Body of pancreas (tissue), 4 donors: ENCODE measurements around the gene MED13L. TPM values are rescaled to one million over a fixed set of nuclear protein-coding genes. Genes with fewer than 3 reads are reported as not detected.
A peak's percentile ranks its signal among the peaks of the same experiment; 100 is the strongest.

Experiments
- ATAC-seq: fragments of 150-250 bp; one replicate; pipeline ENCODE4 v1.9.1; 2016
- DNase-seq, 4 donors: peaks; one replicate each; pipeline ENCODE4 v3.0.0-alpha.2; 2019
- H3K27ac ChIP-seq, 4 donors: fragments of 200-600 bp; sonication (generic); 1 replicate in 3 of 4; 2 replicates in 1 of 4; pipeline versions ENCODE4 v1.5.1 to v1.6.1; 2016 to 2019; ENCODE audit warnings: mild to moderate bottlenecking in 1 of 4, mixed read lengths in 1 of 4, moderate library complexity in 1 of 4
- H3K27me3 ChIP-seq, 2 donors: fragments of 200-600 bp; sonication (generic); one replicate each; pipeline ENCODE4 v1.6.0; 2016; ENCODE audit warnings: mild to moderate bottlenecking in 1 of 2
- H3K36me3 ChIP-seq, 2 donors: fragments of 200-600 bp; sonication (generic); replicated peaks in 1 of 2; 2 replicates each; pipeline ENCODE4 v1.5.1; 2016; ENCODE audit warnings: low read depth in 2 of 2; ENCODE audit not compliant: insufficient read depth in 1 of 2
- H3K4me1 ChIP-seq: fragments of 200-600 bp; sonication (generic); one replicate; pipeline ENCODE4 v1.6.0; 2016
- H3K4me3 ChIP-seq, 2 donors: fragments of 200-600 bp; sonication (generic); 1 replicate in 1 of 2; 2 replicates in 1 of 2; pipeline ENCODE4 v1.5.1; 2016 to 2019
- H3K9me3 ChIP-seq, 3 donors: fragments of 200-600 bp; sonication (generic); 1 replicate in 2 of 3; 2 replicates in 1 of 3; pipeline ENCODE4 v1.5.1; 2016
- CTCF ChIP-seq, 7 experiments: fragments of 450-650 bp in 4 of 7; fragments of 200-600 bp in 3 of 7; sonication (generic) in 3 of 7; IDR thresholded peaks; one replicate each; pipeline ENCODE4 v1.5.1; 2016 to 2019; ENCODE audit warnings: antibody characterized with exemption in 7 of 7
- POLR2A ChIP-seq, 3 donors: fragments of 450-650 bp; IDR thresholded peaks; one replicate each; pipeline ENCODE4 v1.6.1; 2016; ENCODE audit warnings: antibody characterized with exemption in 3 of 3, mild to moderate bottlenecking in 2 of 3
- WGBS, 2 donors: methylation state at CpG; one replicate each; pipeline ENCODE4 v1.1.5; 2017; 5-methylcytosine and 5-hydroxymethylcytosine counted together
- intact Hi-C: fragments of 100-400 bp; cut with DNase I; formaldehyde crosslinking; loops from one replicate; pipeline ENCODE4 v1.15.1; 2023
- total RNA-seq, 2 donors: library from RNA; depleted of rRNA; stranded (reverse); fragments of >200 nt; gene quantifications; one replicate each; pipeline ENCODE4 v1.1.0, GENCODE V29; 2016

The MED13L gene
- total RNA-seq, 2 donors from 2014 or later: 65.9 to 72.6 TPM

DNA sequence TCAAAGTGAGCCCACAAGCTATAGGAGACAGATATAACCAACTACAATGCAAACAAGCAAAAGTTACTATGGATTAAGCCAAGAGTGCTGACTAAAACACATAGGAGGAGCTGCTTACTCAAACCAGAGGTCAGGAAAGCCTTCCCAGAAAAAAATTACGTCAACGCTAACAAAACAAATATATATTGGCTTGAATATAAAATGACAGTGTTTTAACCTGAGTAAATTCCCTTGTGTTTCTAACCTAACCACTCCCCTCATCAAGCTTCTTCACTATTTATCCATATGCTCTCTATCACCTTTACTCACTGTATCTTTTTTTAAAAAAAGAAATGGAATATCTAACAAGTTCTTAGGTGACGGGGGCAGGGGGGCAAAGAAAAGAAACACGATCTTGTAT is 115.9 kb downstream of the MED13L start:
- ATAC-seq: peak; percentile 48
- WGBS, 2 donors: 47 to 62% methylated on average over 4 of the region's 4 CpGs
- no peak for DNase-seq

GRCh38 chr12:116160883-116161458 is 116.5 kb downstream of the MED13L start:
- no peak for TF ChIP-seq CTCF (IDR thresholded peaks at IDR 0.05)
- TF ChIP-seq POLR2A (IDR thresholded peaks at IDR 0.05): no peak
- Histone ChIP-seq H3K27ac (peak overlapping the region in 1 of 4 donors; percentile 46), H3K4me1 (peaks cover 56% of the 10 kb centered on the region), H3K36me3 (no peaks in the 10 kb centered on the region), H3K9me3 (no peaks in the 10 kb centered on the region), H3K4me3 (no peak overlapping the region), H3K27me3 (no peaks in the 10 kb centered on the region)
- intact Hi-C loops: no loop called here
- no peak for ATAC-seq
- 79 to 85% methylated on average over 7 of the region's 7 CpGs for WGBS, 2 donors
- DNase-seq: no peak

More for the DNA sequence above, 115.9 kb downstream of the MED13L start:
- peak overlapping the region in 2 of 4 donors; percentile 7 to 46 for H3K27ac ChIP-seq
- no peaks in the 10 kb centered on the region for H3K36me3 ChIP-seq
- no peaks in the 10 kb centered on the region for H3K9me3 ChIP-seq
- no peak for TF ChIP-seq CTCF (IDR thresholded peaks at IDR 0.05)
- TF ChIP-seq POLR2A (IDR thresholded peaks at IDR 0.05): no peak
- intact Hi-C loops: no loop called here
- H3K27me3 ChIP-seq: no peaks in the 10 kb centered on the region
- H3K4me1 ChIP-seq: peaks cover 56% of the 10 kb centered on the region
- no peak overlapping the region for H3K4me3 ChIP-seq

DNA sequence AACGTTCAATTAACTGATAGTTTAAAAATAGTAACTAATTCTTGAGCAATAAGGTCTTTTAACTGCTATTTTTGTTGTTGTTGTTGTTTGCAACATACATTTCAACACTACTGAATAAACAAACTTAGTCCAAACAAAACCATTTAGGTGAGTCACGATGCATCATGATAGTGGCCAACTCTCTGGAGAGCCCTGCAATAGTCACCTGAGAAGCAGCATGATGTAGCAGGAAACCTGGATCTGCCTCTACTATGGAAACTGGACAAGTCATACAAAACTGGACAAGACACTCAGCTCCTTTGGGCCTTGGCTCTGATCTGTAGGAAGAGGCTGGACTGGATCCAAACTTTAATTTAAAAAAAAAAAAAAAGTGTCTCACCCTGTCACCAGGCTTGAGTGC is 117.3 kb downstream of the MED13L start:
- Histone ChIP-seq H3K27ac (no peak overlapping the region), H3K27me3 (no peaks in the 10 kb centered on the region), H3K36me3 (no peaks in the 10 kb centered on the region), H3K4me1 (peaks cover 53% of the 10 kb centered on the region), H3K9me3 (no peaks in the 10 kb centered on the region), H3K4me3 (no peak overlapping the region)
- intact Hi-C loops: no loop called here
- no peak for TF ChIP-seq CTCF (IDR thresholded peaks at IDR 0.05)
- no peak for TF ChIP-seq POLR2A (IDR thresholded peaks at IDR 0.05)
- WGBS, 2 donors: 62 to 63% methylated on average over 2 of the region's 2 CpGs
- ATAC-seq (no peak), DNase-seq (no peak)

GRCh38 chr12:116159593-116160200 is 117.8 kb downstream of the MED13L start:
- 93 to 94% methylated on average over 2 of the region's 2 CpGs for WGBS, 2 donors
- no peak for TF ChIP-seq POLR2A (IDR thresholded peaks at IDR 0.05)
- no peak for TF ChIP-seq CTCF (IDR thresholded peaks at IDR 0.05)
- Histone ChIP-seq H3K27ac (no peak overlapping the region), H3K9me3 (no peaks in the 10 kb centered on the region), H3K36me3 (no peaks in the 10 kb centered on the region), H3K4me3 (no peak overlapping the region), H3K27me3 (no peaks in the 10 kb centered on the region), H3K4me1 (peaks cover 55% of the 10 kb centered on the region)
- ATAC-seq: no peak
- intact Hi-C loops: no loop called here
- no peak for DNase-seq

- no peaks in the 10 kb centered on the region for H3K36me3 ChIP-seq
- 3 to 11% methylated on average over 1 of the region's 1 CpG for WGBS, 2 donors
- ATAC-seq (no peak), DNase-seq (no peak)
- peaks cover 52% of the 10 kb centered on the region for H3K4me1 ChIP-seq
- H3K27ac ChIP-seq: no peak overlapping the region
- H3K9me3 ChIP-seq: no peaks in the 10 kb centered on the region
- no peak for TF ChIP-seq CTCF (IDR thresholded peaks at IDR 0.05)
- intact Hi-C loops: no loop called here
- H3K27me3 ChIP-seq: no peaks in the 10 kb centered on the region
- no peak overlapping the region for H3K4me3 ChIP-seq
Measured at GRCh38 chr12:116159175-116159574, 118.3 kb downstream of the MED13L start.
